Endodermal cell (in vitro differentiated cells): Measurements from ENCODE around the gene TNFSF15. TPM values are rescaled to one million over a fixed set of nuclear protein-coding genes. Genes with fewer than 3 reads are reported as not detected.

ENCODE experiments used
- DNase-seq: peaks from one replicate; pipeline ENCODE4 v3.0.0-alpha.2; 2017
- H3K27ac ChIP-seq: 2 replicates; pipeline ENCODE4 v1.5.1; 2013; ENCODE audit warnings: mild to moderate bottlenecking, low read depth, low read length, moderate library complexity
- H3K27me3 ChIP-seq: 2 replicates; pipeline ENCODE4 v1.6.1; 2013; ENCODE audit warnings: mild to moderate bottlenecking, low read length, moderate library complexity; ENCODE audit not compliant: insufficient read depth, control insufficient read depth, poor library complexity, severe bottlenecking
- H3K36me3 ChIP-seq: 2 replicates; pipeline ENCODE4 v1.7.0; 2013; ENCODE audit warnings: mild to moderate bottlenecking, low read length, moderate library complexity; ENCODE audit not compliant: control insufficient read depth, insufficient read depth
- H3K4me1 ChIP-seq: one replicate; pipeline ENCODE4 v1.7.0; 2013; ENCODE audit warnings: low read length; ENCODE audit not compliant: control insufficient read depth, insufficient read depth
- H3K4me3 ChIP-seq: 2 replicates; pipeline ENCODE4 v1.5.1; 2013; ENCODE audit warnings: mild to moderate bottlenecking, low read length, moderate library complexity
- H3K9ac ChIP-seq: 2 replicates; pipeline ENCODE4 v1.6.1; 2013; ENCODE audit warnings: mild to moderate bottlenecking, low read length, moderate library complexity; ENCODE audit not compliant: poor library complexity, severe bottlenecking; ENCODE audit errors: extremely low read depth
- H3K9me3 ChIP-seq: 2 replicates; pipeline ENCODE4 v1.6.1; 2013; ENCODE audit warnings: mild to moderate bottlenecking, low read length, moderate library complexity; ENCODE audit not compliant: control insufficient read depth
- H3K27ac Mint-ChIP-seq: 2 replicates; pipeline ENCODE4 v1.8.0; 2020; ENCODE audit warnings: mixed read lengths
- H3K27me3 Mint-ChIP-seq: 2 replicates; pipeline ENCODE4 v1.8.0; 2021; ENCODE audit warnings: mild to moderate bottlenecking, mixed read lengths; ENCODE audit not compliant: insufficient read depth
- H3K36me3 Mint-ChIP-seq: 2 replicates; pipeline ENCODE4 v1.8.0; 2020; ENCODE audit warnings: low read depth, mixed read lengths
- H3K4me1 Mint-ChIP-seq: 2 replicates; pipeline ENCODE4 v1.8.0; 2020; ENCODE audit warnings: mixed read lengths
- H3K4me3 Mint-ChIP-seq: 2 replicates; pipeline ENCODE4 v1.8.0; 2020; ENCODE audit warnings: mild to moderate bottlenecking, moderate library complexity, mixed read lengths
- H3K9me3 Mint-ChIP-seq: 2 replicates; pipeline ENCODE4 v1.8.0; 2020; ENCODE audit warnings: mild to moderate bottlenecking, mixed read lengths
- CTCF ChIP-seq: fragments of 200-600 bp; sonication (generic); conservative IDR thresholded peaks from 2 replicates; pipeline ENCODE4 v1.5.0; 2021; ENCODE audit warnings: antibody characterized with exemption, mild to moderate bottlenecking
- WGBS, 2 experiments: methylation state at CpG; one replicate each; pipeline versions ENCODE4 v1.1.5 to v1.1.7; 2013; ENCODE audit warnings: missing lambda C conversion rate in 2 of 2, mixed read lengths in 1 of 2; ENCODE audit not compliant: insufficient coverage in 1 of 2, insufficient read length in 1 of 2; 5-methylcytosine and 5-hydroxymethylcytosine counted together
- total RNA-seq, 2 donors: library from RNA; stranded (reverse); fragmentation: NEBNext Ultra II Directional in 1 of 2; extraction: Animal tissue kit (Norgen Biotek cat#: 25700) in 1 of 2; gene quantifications; 2 replicates in 1 of 2; 3 replicates in 1 of 2; pipeline ENCODE4 v1.2.1, GENCODE V29; 2021

TNFSF15 gene
- total RNA-seq, 2 donors from 2014 or later: not detected

GRCh38 chr9:114811301-114811700 lies 5.5 kb upstream of the TNFSF15 start:
- Mint-ChIP-seq H3K27ac (no peak overlapping the region), H3K4me1 (peaks cover 8% of the 10 kb centered on the region), H3K27me3 (peaks cover 66% of the 10 kb centered on the region), H3K9me3 (no peaks in the 10 kb centered on the region), H3K36me3 (no peaks in the 10 kb centered on the region), H3K4me3 (no peak overlapping the region)
- H3K27me3 ChIP-seq: peaks cover 34% of the 10 kb centered on the region
- no peak for TF ChIP-seq CTCF
- no peak overlapping the region for H3K27ac ChIP-seq
- peaks cover 1% of the 10 kb centered on the region for H3K4me1 ChIP-seq
- 85 to 88% methylated on average over 3 to 4 of the region's 4 CpGs for WGBS, 2 experiments
- no peak for DNase-seq
- H3K4me3 ChIP-seq: no peak overlapping the region
- H3K9me3 ChIP-seq: no peaks in the 10 kb centered on the region
- no peak overlapping the region for H3K9ac ChIP-seq
- no peaks in the 10 kb centered on the region for H3K36me3 ChIP-seq

GRCh38 chr9:114810614-114811013 lies 4.8 kb upstream of the TNFSF15 start:
- WGBS, 2 experiments: 89 to 92% methylated on average over 3 of the region's 3 CpGs
- peaks cover 65% of the 10 kb centered on the region for H3K27me3 Mint-ChIP-seq
- H3K9ac ChIP-seq: no peak overlapping the region
- H3K36me3 Mint-ChIP-seq: no peaks in the 10 kb centered on the region
- H3K27ac ChIP-seq: no peak overlapping the region
- no peak for DNase-seq
- H3K4me3 ChIP-seq: no peak overlapping the region
- no peak for TF ChIP-seq CTCF
- no peaks in the 10 kb centered on the region for H3K36me3 ChIP-seq
- no peaks in the 10 kb centered on the region for H3K9me3 ChIP-seq
- H3K27ac Mint-ChIP-seq: no peak overlapping the region
- H3K9me3 Mint-ChIP-seq: no peaks in the 10 kb centered on the region
- peaks cover 7% of the 10 kb centered on the region for H3K4me1 ChIP-seq
- H3K27me3 ChIP-seq: peaks cover 34% of the 10 kb centered on the region
- H3K4me1 Mint-ChIP-seq: peaks cover 15% of the 10 kb centered on the region
- H3K4me3 Mint-ChIP-seq: no peak overlapping the region

GRCh38 chr9:114806526-114806900 lies 674 bp upstream of the TNFSF15 start:
- H3K36me3 ChIP-seq: no peaks in the 10 kb centered on the region
- no peak overlapping the region for H3K4me3 ChIP-seq
- Mint-ChIP-seq H3K9me3 (no peaks in the 10 kb centered on the region), H3K36me3 (no peaks in the 10 kb centered on the region), H3K4me3 (no peak overlapping the region), H3K27ac (peak overlapping the region; percentile 24), H3K4me1 (peaks cover 33% of the 10 kb centered on the region), H3K27me3 (peaks cover 68% of the 10 kb centered on the region)
- peaks cover 23% of the 10 kb centered on the region for H3K4me1 ChIP-seq
- no peak for TF ChIP-seq CTCF
- no peak for DNase-seq
- no peak overlapping the region for H3K27ac ChIP-seq
- H3K9me3 ChIP-seq: no peaks in the 10 kb centered on the region
- WGBS, 2 experiments: 88 to 90% methylated on average over 2 of the region's 2 CpGs
- H3K27me3 ChIP-seq: peaks cover 53% of the 10 kb centered on the region
- H3K9ac ChIP-seq: no peak overlapping the region
